Epithelial cell of proximal tubule (primary cell): Measurements from ENCODE around the gene KIF13A. TPM values are rescaled to one million over a fixed set of nuclear protein-coding genes. Genes with fewer than 3 reads are reported as not detected.

Experiments used
- DNase-seq: peaks from one replicate; pipeline ENCODE4 v3.0.0-alpha.2; 2011; ENCODE audit warnings: low read depth
- H3K4me3 ChIP-seq: 2 replicates; pipeline ENCODE4 v1.5.1; 2011; ENCODE audit warnings: low read depth, mild to moderate bottlenecking, low read length
- CTCF ChIP-seq: conservative IDR thresholded peaks from 2 replicates; pipeline ENCODE4 v1.5.1; 2012; ENCODE audit warnings: low read depth, mild to moderate bottlenecking, low read length
- total RNA-seq: library from RNA; depleted of rRNA; stranded (reverse); fragments of >200 nt; gene quantifications from 2 replicates; pipeline ENCODE4 v1.2.3, GENCODE V29; 2015

Gene KIF13A
- total RNA-seq, 1 donor from 2014 or later = 12.5 TPM

- H3K4me3 ChIP-seq = no peak overlapping the region
- DNase-seq = no peak
- TF ChIP-seq CTCF = no peak
These were observed 82.8 kb downstream of the KIF13A start for GRCh38 chr6:17904491-17905120.

DNA sequence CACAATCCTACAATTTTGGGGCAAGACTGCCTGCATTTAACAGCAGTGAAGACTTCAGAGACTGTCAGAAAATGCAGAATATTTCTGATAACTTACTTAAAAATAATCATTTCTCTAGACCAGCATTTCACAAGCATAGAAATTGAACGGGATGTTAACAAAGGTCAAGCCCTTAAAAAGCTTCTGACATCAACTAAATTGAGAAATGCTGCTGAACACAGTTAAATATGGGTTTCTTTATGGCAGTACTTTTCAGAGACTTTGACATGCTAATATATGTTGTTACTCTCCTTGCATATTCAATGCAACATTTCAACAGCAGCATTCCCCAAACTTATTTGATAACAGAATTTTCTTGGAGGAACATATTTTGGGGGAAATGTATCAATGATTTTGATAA is 84.5 kb downstream of the KIF13A start:
- DNase-seq = no peak

GRCh38 chr6:17901493-17901892 is 85.9 kb downstream of the KIF13A start:
- no peak for TF ChIP-seq CTCF
- no peak for DNase-seq
- no peak overlapping the region for H3K4me3 ChIP-seq

More for the DNA sequence above, 84.5 kb downstream of the KIF13A start:
- no peak overlapping the region for H3K4me3 ChIP-seq
- TF ChIP-seq CTCF = no peak

GRCh38 chr6:17900011-17900410 is 87.4 kb downstream of the KIF13A start:
- H3K4me3 ChIP-seq = no peak overlapping the region
- TF ChIP-seq CTCF = no peak
- DNase-seq = no peak

DNA sequence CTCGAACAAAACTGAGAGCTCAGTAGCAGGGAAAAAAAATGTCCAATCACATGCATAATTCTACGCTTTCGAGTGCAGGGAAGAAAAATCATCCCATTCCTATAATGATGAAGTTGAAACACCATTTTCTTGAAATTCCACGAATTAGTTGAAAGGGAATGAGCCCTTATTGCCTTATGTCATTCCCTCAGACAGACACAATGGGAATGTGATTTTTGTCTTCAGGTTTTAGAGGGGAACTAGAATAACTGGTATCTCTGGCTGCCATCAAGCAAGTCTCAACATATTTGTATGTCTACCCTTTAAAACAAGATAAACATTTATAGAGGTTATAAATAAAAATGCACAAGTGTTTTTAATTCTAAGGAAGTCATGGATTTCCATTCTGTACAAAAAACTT is 87.9 kb downstream of the KIF13A start:
- TF ChIP-seq CTCF = no peak
- H3K4me3 ChIP-seq = no peak overlapping the region
- DNase-seq = no peak

GRCh38 chr6:17897681-17898080 is 89.8 kb downstream of the KIF13A start:
- TF ChIP-seq CTCF = no peak
- DNase-seq = no peak

GRCh38 chr6:17894905-17895304 is 92.5 kb downstream of the KIF13A start:
- DNase-seq = no peak
- no peak overlapping the region for H3K4me3 ChIP-seq
- no peak for TF ChIP-seq CTCF

More at GRCh38 chr6:17897681-17898080, 89.8 kb downstream of the KIF13A start:
- no peak overlapping the region for H3K4me3 ChIP-seq
